HK-2 (cell line): ENCODE results near the gene AQP6.

Experiments
- DNase-seq: peaks from one replicate; pipeline ENCODE4 v3.0.0-alpha.2; 2018; ENCODE audit not compliant: unreplicated experiment

Gene AQP6, protein sequence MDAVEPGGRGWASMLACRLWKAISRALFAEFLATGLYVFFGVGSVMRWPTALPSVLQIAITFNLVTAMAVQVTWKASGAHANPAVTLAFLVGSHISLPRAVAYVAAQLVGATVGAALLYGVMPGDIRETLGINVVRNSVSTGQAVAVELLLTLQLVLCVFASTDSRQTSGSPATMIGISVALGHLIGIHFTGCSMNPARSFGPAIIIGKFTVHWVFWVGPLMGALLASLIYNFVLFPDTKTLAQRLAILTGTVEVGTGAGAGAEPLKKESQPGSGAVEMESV

DNA sequence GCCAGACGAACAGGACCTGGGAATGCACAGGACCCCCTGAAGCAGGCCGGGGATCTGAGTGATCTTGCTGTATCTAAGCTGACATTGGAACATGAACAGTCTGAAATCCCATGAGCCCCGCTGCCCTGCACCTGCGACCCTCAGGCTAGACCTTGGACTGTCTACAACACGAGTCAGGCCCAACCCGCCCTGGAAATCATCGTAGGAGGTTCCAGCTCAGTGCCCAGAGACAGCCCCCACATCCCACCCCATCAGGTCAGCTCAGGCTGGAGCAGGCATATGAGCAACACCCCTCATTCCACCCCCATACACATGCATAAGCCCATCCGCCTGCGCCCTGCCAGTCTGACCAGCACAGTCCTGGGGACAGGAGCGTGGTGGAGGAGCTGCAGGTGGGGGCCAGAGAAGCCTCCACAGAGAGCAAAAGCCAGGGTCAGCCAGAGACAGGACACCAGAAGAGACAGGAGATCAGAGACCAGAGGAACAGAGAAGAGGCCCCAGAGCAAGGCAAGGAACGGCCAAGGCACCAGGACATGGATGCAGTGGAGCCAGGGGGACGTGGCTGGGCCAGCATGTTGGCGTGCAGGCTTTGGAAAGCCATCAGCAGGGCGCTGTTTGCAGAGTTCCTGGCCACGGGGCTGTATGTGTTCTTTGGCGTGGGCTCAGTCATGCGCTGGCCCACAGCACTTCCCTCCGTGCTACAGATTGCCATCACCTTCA, at the start of gene AQP6:
Gene AQP6 (plus strand): TSS at position 307 of the 720 bp plus-strand sequence. CDS start 227 bp downstream, at position 534.
- no peak for DNase-seq

DNA sequence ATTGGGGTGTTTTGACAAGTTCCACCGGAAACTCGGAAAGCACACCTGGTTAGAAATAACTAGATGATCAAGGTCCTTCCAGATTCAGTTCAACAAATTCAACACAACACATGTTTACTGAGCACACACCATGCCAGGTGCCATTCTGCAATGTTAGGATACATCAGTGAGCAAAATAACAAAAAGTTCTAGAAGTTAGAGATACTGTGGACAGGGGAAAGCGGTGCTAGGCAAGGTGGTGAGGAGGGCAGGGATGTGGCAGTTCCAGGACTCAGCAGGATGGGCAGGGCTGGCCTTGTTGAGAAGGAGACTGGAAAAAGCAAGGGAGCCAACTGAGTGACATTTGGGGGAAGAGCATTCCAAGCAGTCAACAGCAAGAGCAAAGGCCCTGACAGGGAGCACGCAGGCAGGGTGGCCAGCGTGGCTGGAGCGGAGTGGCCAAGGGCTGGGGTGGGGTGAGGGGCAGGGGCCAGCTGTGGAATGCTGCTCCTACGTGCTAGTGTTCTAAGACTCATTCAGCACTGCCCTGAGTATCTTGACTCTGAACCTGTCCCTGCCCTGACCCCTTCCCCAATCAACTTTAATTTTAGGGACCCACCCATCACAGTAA, 49.6 kb upstream of the AQP6 start:
- DNase-seq, result no peak

DNA sequence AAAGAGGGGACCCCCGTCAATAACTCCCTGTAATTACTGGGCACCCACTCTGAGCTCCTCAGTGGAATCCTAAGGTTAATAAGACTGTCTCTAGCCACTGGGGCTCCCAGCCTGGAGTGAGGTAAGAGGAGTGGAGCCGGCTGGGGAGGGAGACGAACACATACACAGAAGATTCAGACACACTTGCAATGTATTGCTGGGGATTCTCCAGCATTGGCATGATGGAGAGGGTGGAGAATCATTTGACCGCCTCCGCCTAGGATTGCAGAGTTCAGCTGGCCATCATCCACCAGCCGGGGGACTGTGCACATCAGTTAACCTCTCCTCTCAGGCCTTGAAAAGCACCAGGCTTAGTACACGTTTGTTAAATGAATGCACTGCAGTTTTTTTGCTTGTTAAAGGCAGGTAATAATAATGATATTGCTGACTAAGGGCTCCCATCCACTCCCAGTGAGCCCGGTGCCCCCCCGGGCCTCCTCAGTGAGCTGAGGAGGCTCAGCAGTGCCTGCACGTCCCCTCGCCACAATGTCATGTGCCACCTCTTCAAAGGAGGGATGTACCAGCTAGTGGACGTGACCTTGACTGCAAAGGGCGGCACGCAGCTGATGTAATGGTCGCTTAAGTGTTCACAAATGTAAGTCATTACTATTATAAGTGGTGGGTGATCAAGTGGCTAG, 48.7 kb upstream of the AQP6 start:
- no peak for DNase-seq

DNA sequence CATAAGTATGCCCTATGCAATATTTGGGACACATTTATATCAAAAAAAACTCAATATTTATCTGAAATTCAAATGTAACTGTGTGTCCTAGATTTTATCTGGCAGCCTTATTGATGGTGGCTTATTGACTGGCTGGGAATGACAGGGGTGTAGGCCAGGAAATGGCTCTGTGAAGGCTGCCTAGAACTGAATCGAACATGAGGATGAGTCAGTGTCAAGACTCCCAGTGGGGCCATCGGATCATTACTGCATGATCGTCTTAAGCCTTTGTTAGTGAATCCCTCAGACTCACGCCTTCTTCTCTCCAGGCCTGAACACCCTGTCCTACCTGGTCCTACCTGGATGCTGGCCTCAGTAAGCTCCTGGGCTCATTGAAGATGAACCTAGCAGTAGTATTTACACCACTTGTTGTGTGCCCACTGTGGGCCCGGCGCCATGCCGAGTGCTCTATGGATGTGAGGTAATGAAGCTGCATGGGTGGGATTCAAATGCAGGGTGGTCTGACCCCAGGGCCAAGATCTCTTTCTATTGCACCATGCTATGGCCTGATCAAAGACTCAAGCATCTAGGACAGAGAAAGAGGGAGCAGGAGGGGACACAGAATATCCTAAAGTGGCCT, 48.0 kb upstream of the AQP6 start:
- DNase-seq, result no peak

DNA sequence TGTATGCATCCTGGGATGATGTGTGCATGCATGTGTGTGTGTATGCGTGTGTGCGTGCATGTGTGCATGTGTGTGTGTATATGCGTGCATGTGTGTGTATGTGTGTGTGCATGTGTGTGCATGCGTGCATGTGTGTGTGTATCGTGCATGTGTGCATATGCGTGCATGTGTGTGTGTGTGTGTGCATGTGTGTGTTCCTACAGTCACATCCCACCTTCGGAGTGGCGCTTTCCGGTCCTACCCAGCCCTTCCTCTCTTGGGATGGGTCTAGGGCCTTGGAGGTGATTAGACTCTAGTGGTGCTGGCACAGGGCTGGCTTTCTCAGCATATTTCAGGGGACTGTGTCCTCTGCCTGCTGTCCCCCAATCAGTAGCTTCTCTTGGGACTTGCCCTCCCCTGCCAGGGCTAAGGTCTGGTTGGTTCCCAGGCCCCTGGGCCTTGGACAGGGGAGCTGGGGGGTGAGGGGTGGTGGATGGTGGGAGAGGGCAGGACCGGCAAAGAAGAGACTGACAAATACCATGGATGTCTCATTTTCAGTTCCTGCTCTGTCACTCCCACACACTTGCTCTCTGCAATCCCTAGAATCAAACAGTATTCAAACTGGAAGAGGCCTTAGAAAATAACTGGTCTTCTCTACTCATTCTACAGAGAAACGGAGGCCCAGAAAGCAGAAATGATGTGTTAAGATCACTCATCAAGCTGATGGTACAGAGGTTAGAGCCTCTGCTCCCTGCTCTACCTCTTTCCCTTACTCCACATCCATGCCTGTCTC, 47.1 kb upstream of the AQP6 start:
- no peak for DNase-seq

DNA sequence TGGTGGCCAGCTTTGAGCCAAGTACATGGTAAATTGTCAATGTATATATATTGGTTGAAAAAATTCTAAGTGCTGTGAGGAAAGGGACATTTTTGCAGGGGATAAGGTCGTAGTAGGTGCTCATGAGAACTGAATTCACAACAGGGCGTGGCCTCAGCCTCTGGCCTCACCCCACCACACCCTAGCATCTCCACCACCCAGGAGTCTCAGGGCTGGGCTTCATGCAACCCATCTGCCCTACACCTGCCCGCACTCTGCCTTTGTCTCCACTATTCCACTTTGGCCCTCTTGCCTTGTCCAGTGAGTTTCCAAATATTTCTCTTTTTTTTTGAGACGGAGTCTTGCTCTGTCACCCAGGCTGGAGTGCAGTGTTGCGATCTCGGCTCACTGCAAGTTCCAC, 44.3 kb upstream of the AQP6 start:
- no peak for DNase-seq

DNA sequence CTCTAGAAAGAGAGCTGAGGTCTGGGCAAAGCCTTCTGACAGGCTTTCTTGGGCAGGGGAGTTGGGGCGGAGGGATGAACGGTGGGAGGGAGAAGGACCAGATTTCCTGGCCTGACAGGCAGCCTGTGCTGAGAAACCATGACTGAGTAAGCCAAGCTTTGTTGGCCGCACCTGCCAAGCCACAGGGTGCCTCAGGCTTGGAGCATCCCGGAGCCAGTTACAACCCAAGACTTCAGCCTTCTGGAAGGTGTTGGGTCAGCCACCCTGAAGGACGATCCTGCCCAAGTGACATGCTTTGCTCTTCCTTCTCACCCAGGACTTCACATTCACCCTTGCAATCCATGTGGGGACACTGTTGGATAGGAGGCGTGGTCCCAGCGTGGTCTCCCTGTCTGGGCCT, 43.2 kb upstream of the AQP6 start:
- DNase-seq, result no peak

DNA sequence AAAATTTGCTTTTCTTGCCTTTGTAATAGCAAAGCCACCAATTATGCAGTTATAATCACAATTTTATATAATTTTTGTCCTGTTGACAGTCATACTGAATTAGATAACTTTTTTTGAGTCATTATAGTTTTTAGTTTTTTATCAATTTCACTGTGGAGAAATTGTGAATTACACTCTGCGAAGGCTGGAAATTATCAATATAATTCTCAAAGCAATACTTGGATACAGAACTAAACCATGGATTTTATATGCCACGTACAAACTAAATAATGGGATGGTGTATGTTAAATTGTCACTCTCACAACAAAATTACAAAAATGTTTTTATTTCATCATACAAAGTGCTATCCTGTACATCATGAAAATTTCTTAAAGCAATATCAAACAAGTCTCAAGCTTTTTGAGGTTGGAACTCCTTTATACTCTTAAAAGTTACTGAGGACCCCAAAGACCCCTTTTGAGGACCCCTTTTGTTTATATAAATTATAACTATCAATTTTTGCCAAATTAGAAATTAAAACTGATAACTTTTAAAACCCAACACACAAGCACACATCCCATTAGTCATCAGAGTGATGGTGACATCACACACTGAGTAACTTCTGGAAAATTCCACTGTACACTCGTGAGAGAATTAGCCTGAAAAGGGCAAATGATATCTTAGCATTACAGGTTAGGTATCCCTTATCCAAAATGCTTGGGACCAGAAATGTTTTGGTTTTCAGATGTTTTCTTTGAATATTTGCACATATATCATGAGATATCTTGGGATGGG, 42.0 kb upstream of the AQP6 start:
- no peak for DNase-seq

DNA sequence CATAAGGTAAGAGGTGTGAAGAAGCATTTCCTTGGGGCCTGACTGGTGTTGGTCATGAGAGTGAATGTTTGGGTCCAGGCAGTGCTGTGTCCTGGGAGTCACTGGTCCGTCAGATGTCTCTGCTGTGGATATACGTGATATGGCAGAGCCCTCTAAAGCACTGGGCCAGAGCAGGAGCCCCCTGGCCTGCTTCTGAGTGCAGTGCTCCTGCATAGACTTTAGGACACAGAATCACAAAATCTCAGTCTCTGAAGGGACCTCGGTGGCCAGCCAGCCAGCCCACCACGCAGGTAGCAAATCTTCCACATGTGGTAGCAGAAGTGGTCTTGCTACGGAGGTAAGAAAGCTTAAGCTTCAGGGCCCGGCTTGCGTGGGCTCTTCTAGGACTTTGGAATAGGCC, 40.7 kb upstream of the AQP6 start:
- no peak for DNase-seq

DNA sequence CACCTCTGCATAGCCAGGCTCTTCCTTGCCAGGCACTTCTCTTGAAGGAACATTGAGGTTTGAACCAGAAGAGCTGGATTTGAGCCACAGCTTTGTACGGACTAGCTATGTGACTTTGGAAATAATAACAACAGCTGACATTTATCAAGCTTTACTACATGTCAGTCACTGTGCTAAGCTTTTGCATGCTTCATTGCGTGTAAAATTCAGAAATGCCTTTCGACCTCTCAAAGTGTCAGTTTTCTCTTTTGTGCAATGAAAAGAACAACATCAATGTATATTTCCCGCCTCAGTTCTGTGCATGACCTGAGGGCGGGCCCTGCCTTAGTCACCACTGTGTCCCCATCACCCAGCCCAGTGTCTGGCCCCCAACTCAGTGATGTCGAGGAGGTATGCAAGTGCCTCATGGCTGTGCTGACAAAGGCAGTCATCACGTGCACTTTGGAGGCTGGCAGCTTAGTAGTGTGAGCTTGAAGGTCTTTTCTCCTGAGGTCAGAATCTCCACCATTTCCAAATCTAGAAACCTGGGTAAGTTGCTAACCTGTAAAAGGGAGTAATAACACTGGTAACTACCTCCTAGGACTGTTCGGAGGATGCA, 40.1 kb upstream of the AQP6 start:
- DNase-seq, result no peak

DNA sequence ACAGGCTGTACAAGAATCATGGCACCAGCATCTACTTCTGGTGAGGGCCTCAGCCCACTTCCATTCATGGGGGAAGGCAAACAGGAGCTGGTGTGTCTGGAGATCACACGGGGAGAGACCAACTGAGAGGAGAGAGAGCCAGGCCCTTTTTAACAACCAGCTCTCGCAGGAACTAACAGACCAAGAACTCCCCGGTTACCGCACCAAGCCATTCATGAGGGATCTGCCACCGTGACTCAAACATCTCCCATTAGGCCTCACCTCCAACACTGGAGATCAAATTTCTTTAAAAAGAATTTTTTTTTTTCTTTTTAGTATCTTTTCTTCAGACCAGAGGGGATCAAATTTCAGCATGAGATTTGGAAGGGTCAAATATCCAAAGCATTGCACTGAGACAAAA, 39.0 kb upstream of the AQP6 start:
- no peak for DNase-seq

DNA sequence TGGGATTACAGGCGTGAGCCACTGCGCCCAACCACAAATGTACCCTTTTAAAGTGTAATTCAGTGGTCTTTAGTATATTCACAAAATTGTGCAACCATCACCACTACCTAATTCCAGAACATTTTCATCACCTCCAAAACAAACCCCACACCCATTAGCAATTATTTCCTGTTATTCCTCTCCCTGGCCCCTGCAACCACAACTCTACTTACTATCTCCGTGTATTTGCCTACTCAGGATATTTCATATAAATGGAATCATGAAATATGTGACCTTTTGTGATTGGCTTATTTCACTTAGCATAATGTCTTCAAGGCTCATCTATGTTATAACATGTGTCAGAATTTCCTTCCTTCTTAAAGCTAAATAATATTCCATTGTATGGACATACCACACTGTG, 38.2 kb upstream of the AQP6 start:
- no peak for DNase-seq

DNA sequence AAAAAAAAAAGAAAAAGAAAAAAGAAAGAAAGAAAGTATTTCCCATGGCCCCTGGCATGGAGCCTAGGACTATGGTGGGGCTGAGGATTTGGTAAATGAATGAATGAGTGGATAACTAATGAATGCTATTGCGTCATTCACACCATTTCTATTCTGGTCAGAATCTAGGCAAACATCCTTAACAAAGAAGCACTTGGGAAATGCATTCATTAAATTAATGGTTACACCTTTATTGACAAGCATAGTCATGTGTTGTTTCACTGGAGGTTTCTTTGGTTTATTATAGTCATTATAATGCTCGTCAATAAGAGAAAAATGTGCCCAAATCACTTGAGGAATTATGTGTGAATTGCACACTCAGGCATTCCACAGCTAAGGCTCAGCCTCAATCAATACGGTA, 35.8 kb upstream of the AQP6 start:
- DNase-seq, result no peak

DNA sequence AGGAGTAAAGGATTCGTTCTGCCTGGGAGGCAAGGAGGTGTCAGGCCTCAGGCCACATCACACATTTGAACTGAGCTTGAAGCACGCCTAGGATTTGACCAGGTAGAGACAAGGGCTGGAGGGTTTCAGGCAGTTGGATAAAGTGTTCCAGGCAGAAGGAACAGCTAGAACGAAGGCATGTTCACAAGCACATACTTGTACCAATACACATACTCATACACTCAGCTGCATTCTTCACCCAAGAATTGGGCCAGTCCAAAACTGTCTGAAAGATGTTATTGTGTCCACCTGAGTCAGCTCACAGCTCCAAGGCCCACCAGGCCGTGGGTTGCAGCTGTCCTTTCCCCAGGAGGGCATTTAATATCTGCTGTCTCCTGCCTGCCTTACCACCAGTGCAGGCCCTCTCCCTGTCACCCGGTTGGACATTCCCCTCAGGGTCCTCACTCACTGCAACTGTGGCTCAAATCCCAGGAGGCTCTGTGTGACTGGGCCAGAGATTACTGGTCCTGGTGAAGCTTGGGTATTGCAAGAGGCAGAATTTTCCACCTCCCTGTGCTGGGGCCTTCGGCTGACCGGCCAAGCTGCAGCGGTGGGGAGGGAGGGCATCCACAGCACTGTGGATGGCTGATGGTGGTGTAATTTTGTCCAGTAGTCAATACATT, 35.0 kb upstream of the AQP6 start:
- DNase-seq, result no peak

DNA sequence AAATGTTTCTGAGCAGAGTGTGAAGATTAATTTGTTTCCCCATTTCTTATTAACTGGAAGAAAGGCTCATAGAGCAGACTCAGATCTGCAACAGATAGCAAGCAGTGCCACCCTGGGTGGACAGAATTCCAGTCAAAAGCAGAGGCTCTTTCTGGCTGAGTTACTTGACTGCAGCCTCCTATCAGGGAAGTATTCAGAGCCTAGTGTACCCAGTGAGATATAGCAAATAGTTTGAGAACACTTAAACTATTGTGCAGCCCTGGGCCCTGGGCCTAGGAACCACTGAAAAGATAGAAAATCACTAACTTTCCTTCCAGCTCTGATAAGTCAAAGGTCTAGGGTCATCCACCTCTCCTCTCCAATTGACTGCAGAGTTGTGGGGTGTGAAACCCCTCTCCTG, 33.4 kb upstream of the AQP6 start:
- no peak for DNase-seq

DNA sequence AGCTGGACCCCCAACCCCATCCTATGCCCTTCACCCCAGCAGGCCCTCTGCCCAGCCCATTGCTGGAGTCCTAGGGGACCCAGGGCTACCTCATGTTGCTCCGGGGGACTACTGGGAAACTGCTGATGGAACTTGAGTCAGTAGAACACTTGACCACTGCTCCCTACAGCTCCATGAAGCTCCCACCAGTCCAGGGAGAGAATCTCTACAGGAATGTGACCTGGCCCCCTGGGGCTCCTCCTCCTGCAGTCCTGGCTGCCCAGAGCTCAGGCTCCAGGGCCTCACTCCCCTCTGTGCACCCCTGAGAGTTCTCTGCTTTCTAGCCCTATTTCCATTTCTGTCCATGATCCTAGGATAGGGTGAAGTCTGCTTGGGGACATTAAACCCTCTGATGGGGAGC, 33.0 kb upstream of the AQP6 start:
- no peak for DNase-seq

DNA sequence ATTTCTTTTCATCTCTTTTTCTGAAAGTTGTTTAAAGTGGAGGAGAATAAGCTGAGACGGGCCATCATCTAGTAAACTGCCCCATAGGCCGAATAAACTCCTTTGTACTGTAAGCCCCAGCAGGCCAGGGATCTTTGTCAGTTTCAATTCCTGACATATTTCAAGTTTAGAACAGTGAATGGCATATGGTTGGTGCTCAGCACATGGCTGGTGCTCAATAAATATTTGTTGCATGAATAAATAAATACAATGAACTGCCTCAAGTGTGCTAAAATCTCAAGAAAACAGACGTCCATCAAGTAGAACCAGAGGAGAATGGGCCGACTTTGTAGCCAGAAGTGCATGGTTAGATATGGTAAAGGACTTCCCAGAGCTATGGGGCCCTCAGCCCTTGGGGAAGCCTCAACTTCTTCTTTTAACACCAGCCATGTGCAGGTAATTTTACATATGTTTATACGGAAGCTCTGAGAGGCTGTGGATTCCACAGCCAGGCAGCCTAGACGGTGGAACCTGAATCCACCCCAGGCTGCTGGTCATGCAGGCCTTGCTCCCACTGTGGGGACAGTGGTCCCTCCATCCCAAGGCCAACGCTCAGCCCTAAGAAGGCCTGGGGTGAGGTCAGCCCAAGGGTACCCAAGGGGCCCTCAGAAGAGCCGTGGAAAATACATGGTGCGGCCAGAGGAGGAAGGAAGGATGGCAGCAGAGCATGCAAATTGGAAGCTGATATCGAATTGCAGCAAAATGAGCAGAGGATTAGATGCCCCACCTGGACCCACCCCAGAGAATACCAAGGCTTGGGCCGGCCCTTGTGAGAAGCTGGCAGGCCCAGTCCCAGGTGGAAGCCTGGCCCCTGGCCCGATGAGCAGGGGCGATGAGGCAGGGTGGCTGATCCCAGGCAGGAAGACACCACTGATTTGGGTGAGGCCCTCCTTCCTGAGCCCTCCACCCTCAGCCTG, 30.9 kb upstream of the AQP6 start:
- no peak for DNase-seq

DNA sequence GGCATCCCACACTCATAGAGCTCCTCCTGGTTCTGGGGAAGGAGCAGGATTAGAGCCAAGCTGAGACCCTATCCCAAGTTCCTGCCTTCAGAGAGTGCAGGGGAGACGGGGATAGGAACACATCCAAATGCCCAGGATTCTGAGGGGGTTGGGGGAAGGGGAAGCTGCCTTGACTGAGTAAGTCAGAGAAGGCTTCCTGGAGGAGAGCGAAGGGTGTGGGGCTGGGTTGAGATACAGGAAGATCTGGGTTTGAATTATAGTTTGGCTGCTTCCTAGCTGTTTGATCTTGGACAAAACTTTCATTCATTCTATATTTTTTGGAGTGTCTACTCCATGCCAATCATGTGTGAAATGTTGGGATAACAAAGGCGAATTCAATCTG, 30.2 kb upstream of the AQP6 start:
- DNase-seq, result no peak
